Activated T-helper 17 cell treated with anti-CD3 and anti-CD28 coated beads, Interleukin-2, amount 50 U/mL, for 72 hours (primary cell): ENCODE results near the gene FAM240A. TPM values are rescaled to one million over a fixed set of nuclear protein-coding genes. Genes with fewer than 3 reads are reported as not detected.
"Not testable (repeated sequence)": the region's sequence is repeated elsewhere in the genome, so short reads cannot be mapped to it uniquely, and the experiment has no call there.

Source experiments
- ATAC-seq: fragments of 150-1000 bp; cut with Tn5 transposase; replicated peaks from 2 replicates; pipeline ENCODE4 v1.10.0; 2021; ENCODE audit warnings: mild to moderate bottlenecking, moderate library complexity
- H3K27ac Mint-ChIP-seq: one replicate; pipeline ENCODE4 v1.8.0; 2022; ENCODE audit warnings: mixed read lengths
- H3K27me3 Mint-ChIP-seq: one replicate; pipeline ENCODE4 v1.8.0; 2022; ENCODE audit warnings: mixed read lengths
- H3K36me3 Mint-ChIP-seq: one replicate; pipeline ENCODE4 v1.8.0; 2022; ENCODE audit warnings: low read depth, mild to moderate bottlenecking, mixed read lengths
- H3K4me1 Mint-ChIP-seq: one replicate; pipeline ENCODE4 v1.8.0; 2022; ENCODE audit warnings: mixed read lengths
- H3K4me3 Mint-ChIP-seq: one replicate; pipeline ENCODE4 v1.8.0; 2022; ENCODE audit warnings: mild to moderate bottlenecking, mixed read lengths
- H3K9me3 Mint-ChIP-seq: one replicate; pipeline ENCODE4 v1.8.0; 2022; ENCODE audit warnings: mixed read lengths
- total RNA-seq, 2 donors: library from RNA; stranded (reverse); gene quantifications; one replicate each; pipeline ENCODE4 v1.2.3, GENCODE V29; 2022

FAM240A gene
- total RNA-seq, 2 donors from 2014 or later: not detected

GRCh38 chr3:46578973-46579755, 33.2 kb upstream of the FAM240A start:
- no peaks in the 10 kb centered on the region for H3K36me3 Mint-ChIP-seq
- no peak for ATAC-seq
- no peaks in the 10 kb centered on the region for H3K9me3 Mint-ChIP-seq
- H3K4me1 Mint-ChIP-seq: no peaks in the 10 kb centered on the region
- H3K27ac Mint-ChIP-seq: no peak overlapping the region
- no peaks in the 10 kb centered on the region for H3K27me3 Mint-ChIP-seq
- no peak overlapping the region for H3K4me3 Mint-ChIP-seq

- ATAC-seq: no peak
- Mint-ChIP-seq H3K27me3 (no peaks in the 10 kb centered on the region), H3K4me3 (no peak overlapping the region)
These were observed 32.5 kb upstream of the FAM240A start for GRCh38 chr3:46579756-46580286.

GRCh38 chr3:46580675-46581074, 31.6 kb upstream of the FAM240A start:
- ATAC-seq: no peak
- Mint-ChIP-seq H3K27ac (no peak overlapping the region), H3K4me1 (no peaks in the 10 kb centered on the region), H3K9me3 (no peaks in the 10 kb centered on the region), H3K36me3 (no peaks in the 10 kb centered on the region), H3K27me3 (no peaks in the 10 kb centered on the region), H3K4me3 (no peak overlapping the region)

More at GRCh38 chr3:46579756-46580286, 32.5 kb upstream of the FAM240A start:
- Mint-ChIP-seq H3K4me1 (no peaks in the 10 kb centered on the region), H3K9me3 (no peaks in the 10 kb centered on the region), H3K27ac (no peak overlapping the region), H3K36me3 (no peaks in the 10 kb centered on the region)

- H3K9me3 Mint-ChIP-seq: no peaks in the 10 kb centered on the region
- no peak for ATAC-seq
- H3K27ac Mint-ChIP-seq: no peak overlapping the region
- no peak overlapping the region for H3K4me3 Mint-ChIP-seq
- H3K36me3 Mint-ChIP-seq: no peaks in the 10 kb centered on the region
- peaks cover 4% of the 10 kb centered on the region for H3K4me1 Mint-ChIP-seq
- no peaks in the 10 kb centered on the region for H3K27me3 Mint-ChIP-seq
These were observed 27.5 kb upstream of the FAM240A start for GRCh38 chr3:46584598-46585467.

GRCh38 chr3:46585799-46586693, 26.3 kb upstream of the FAM240A start:
- Mint-ChIP-seq H3K36me3 (no peaks in the 10 kb centered on the region), H3K4me1 (peaks cover 4% of the 10 kb centered on the region), H3K9me3 (no peaks in the 10 kb centered on the region), H3K27ac (peak overlapping the region; percentile 74), H3K27me3 (no peaks in the 10 kb centered on the region), H3K4me3 (no peak overlapping the region)
- ATAC-seq: no peak

GRCh38 chr3:46586738-46587246, 25.5 kb upstream of the FAM240A start:
- H3K36me3 Mint-ChIP-seq: no peaks in the 10 kb centered on the region
- ATAC-seq: no peak
- no peaks in the 10 kb centered on the region for H3K9me3 Mint-ChIP-seq
- H3K4me1 Mint-ChIP-seq: peaks cover 4% of the 10 kb centered on the region
- H3K27ac Mint-ChIP-seq: peak overlapping the region; percentile 74
- no peak overlapping the region for H3K4me3 Mint-ChIP-seq
- no peaks in the 10 kb centered on the region for H3K27me3 Mint-ChIP-seq

- H3K4me1 Mint-ChIP-seq, H3K4me3 Mint-ChIP-seq, H3K27ac Mint-ChIP-seq, H3K27me3 Mint-ChIP-seq, H3K9me3 Mint-ChIP-seq, ATAC-seq, H3K36me3 Mint-ChIP-seq: not testable (repeated sequence)
These were observed 25.1 kb upstream of the FAM240A start for GRCh38 chr3:46587268-46587667.

GRCh38 chr3:46593274-46593862, 19.0 kb upstream of the FAM240A start:
- Mint-ChIP-seq H3K36me3 (no peaks in the 10 kb centered on the region), H3K27ac (no peak overlapping the region), H3K27me3 (no peaks in the 10 kb centered on the region), H3K9me3 (no peaks in the 10 kb centered on the region), H3K4me3 (no peak overlapping the region), H3K4me1 (no peaks in the 10 kb centered on the region)
- no peak for ATAC-seq

GRCh38 chr3:46593979-46594378, 18.3 kb upstream of the FAM240A start:
- ATAC-seq: no peak
- Mint-ChIP-seq H3K36me3 (no peaks in the 10 kb centered on the region), H3K27me3 (no peaks in the 10 kb centered on the region), H3K4me1 (no peaks in the 10 kb centered on the region), H3K27ac (no peak overlapping the region), H3K9me3 (no peaks in the 10 kb centered on the region), H3K4me3 (no peak overlapping the region)

GRCh38 chr3:46594723-46595122, 17.6 kb upstream of the FAM240A start:
- Mint-ChIP-seq H3K4me3 (no peak overlapping the region), H3K4me1 (no peaks in the 10 kb centered on the region), H3K27me3 (peaks cover 5% of the 10 kb centered on the region), H3K27ac (no peak overlapping the region), H3K9me3 (no peaks in the 10 kb centered on the region), H3K36me3 (no peaks in the 10 kb centered on the region)
- no peak for ATAC-seq

- no peak overlapping the region for H3K4me3 Mint-ChIP-seq
- no peaks in the 10 kb centered on the region for H3K9me3 Mint-ChIP-seq
- H3K4me1 Mint-ChIP-seq: no peaks in the 10 kb centered on the region
- ATAC-seq: no peak
- peaks cover 5% of the 10 kb centered on the region for H3K27me3 Mint-ChIP-seq
- no peak overlapping the region for H3K27ac Mint-ChIP-seq
- H3K36me3 Mint-ChIP-seq: no peaks in the 10 kb centered on the region
These were observed 16.5 kb upstream of the FAM240A start for GRCh38 chr3:46595819-46596314.

GRCh38 chr3:46599590-46599989, 12.7 kb upstream of the FAM240A start:
- H3K4me3 Mint-ChIP-seq: no peak overlapping the region
- no peaks in the 10 kb centered on the region for H3K36me3 Mint-ChIP-seq
- H3K27me3 Mint-ChIP-seq: peaks cover 5% of the 10 kb centered on the region
- ATAC-seq: no peak
- H3K4me1 Mint-ChIP-seq: no peaks in the 10 kb centered on the region
- H3K27ac Mint-ChIP-seq: no peak overlapping the region
- no peaks in the 10 kb centered on the region for H3K9me3 Mint-ChIP-seq

GRCh38 chr3:46603446-46604046, 8.8 kb upstream of the FAM240A start:
- Mint-ChIP-seq H3K27ac (no peak overlapping the region), H3K36me3 (no peaks in the 10 kb centered on the region), H3K27me3 (peaks cover 10% of the 10 kb centered on the region), H3K9me3 (no peaks in the 10 kb centered on the region), H3K4me3 (no peak overlapping the region), H3K4me1 (no peaks in the 10 kb centered on the region)
- ATAC-seq: no peak
